SH-SY5Y (cell line): Measurements from ENCODE around the gene MTHFSD.

Source experiments
- GATA2 ChIP-seq: IDR thresholded peaks from 2 replicates; pipeline ENCODE4 v1.6.1; 2011; ENCODE audit warnings: mild to moderate bottlenecking, low read depth, low read length
- GATA3 ChIP-seq: IDR thresholded peaks from 2 replicates; pipeline ENCODE4 v1.6.1; 2011; ENCODE audit warnings: low read depth, mild to moderate bottlenecking, low read length, moderate library complexity

DNA sequence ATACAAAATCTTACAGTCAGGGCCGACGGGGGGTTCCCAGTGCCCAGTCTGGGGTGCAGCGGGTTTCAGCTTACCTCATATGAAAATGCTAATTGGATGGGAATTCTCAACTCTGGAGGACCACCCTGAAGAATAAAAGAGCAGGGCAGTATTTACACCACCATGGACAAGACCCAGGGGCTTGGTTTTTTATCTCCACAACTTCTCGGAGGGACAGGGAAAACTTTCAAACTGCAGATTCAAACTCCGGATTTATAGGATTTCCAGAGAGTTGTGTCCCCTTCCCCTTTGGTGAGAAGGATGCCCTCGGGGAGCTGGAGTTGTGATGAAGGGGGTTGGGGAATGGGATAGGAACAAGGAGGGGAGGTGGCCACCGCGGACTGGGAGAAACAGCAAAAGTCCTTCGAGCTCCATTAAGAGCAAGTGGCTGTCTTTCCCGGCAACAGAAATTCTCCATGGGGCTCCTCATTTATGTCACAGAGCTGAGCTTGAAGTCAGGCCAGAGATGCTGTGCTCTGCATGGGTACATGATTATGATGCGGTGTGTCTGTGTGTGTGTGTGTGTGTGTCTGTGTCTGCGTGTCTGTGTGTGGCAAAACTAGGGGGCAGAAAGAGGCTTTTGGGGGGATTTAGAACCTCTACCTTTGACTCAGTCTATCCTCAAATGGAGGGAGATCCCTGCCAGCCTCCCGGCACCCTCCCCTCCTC, 39.0 kb upstream of the MTHFSD start:
- TF ChIP-seq GATA2 (no peak), GATA3 (no peak)
